HL-60 (cell line): ENCODE data around the gene MED26.

ENCODE experiments used
- DNase-seq, 2 experiments: peaks; one replicate each; pipeline ENCODE4 v3.0.0-alpha.2; 2010 to 2020; ENCODE audit warnings: low read depth in 1 of 2, low spot score in 1 of 2
- H3K27ac ChIP-seq: fragments of 250-450 bp; sonication (Bioruptor Pico); replicated peaks from 2 replicates; pipeline ENCODE4 v1.5.1; 2020; ENCODE audit warnings: mild to moderate bottlenecking, moderate library complexity
- H3K27me3 ChIP-seq: fragments of 250-450 bp; sonication (Bioruptor Pico); 2 replicates; pipeline ENCODE4 v1.5.1; 2021; ENCODE audit warnings: mild to moderate bottlenecking, moderate library complexity; ENCODE audit not compliant: insufficient read depth, poor library complexity, severe bottlenecking
- H3K4me3 ChIP-seq: replicated peaks from 2 replicates; pipeline ENCODE4 v1.5.1; 2011; ENCODE audit warnings: mild to moderate bottlenecking, control low read depth, low read length; ENCODE audit not compliant: insufficient read depth
- GABPA ChIP-seq: IDR thresholded peaks from 2 replicates; pipeline ENCODE4 v1.6.1; 2012; ENCODE audit warnings: low read depth
- POLR2AphosphoS5 ChIP-seq: IDR thresholded peaks from 2 replicates; pipeline ENCODE4 v1.6.1; 2012; ENCODE audit warnings: low read depth
- SPI1 ChIP-seq: IDR thresholded peaks from 2 replicates; pipeline ENCODE4 v1.6.1; 2012; ENCODE audit warnings: low read depth, mild to moderate bottlenecking, borderline replicate concordance
- TF ChIP-seq, protein P1 (sequence below): IDR thresholded peaks from 2 replicates; pipeline ENCODE4 v1.6.1; 2012; ENCODE audit warnings: low read depth; ENCODE audit not compliant: insufficient replicate concordance
- TF ChIP-seq, protein P2 (sequence below): IDR thresholded peaks from one replicate; pipeline ENCODE4 v1.5.1; 2011; ENCODE audit warnings: low read length, control low read depth, inconsistent platforms; ENCODE audit not compliant: insufficient read depth

Gene MED26

DNA sequence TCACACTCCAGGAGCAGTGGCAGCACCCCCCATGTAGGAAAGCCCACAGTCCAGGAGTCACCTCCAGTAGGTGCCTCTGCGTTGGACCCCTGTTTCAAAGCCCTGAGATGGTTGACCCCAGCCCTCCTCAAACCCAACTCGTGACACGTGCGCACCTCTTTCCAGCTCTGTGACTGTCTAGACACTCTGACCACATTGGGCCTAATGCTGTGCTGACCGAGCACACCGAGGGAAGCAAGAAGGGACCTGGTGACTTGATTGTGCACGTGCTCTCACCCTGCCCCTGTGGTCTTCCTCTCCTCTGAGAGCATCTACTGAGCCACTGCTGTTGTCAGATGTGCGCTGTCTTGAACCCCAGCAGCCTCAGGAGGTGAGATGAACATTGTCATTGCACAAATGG, 32.9 kb downstream of the MED26 start:
- Histone ChIP-seq H3K4me3 (no peak overlapping the region), H3K27me3 (no peaks in the 10 kb centered on the region), H3K27ac (no peak overlapping the region)
- TF ChIP-seq POLR2AphosphoS5, result no peak
- no peak for TF ChIP-seq SPI1
- TF ChIP-seq, protein P1, sequence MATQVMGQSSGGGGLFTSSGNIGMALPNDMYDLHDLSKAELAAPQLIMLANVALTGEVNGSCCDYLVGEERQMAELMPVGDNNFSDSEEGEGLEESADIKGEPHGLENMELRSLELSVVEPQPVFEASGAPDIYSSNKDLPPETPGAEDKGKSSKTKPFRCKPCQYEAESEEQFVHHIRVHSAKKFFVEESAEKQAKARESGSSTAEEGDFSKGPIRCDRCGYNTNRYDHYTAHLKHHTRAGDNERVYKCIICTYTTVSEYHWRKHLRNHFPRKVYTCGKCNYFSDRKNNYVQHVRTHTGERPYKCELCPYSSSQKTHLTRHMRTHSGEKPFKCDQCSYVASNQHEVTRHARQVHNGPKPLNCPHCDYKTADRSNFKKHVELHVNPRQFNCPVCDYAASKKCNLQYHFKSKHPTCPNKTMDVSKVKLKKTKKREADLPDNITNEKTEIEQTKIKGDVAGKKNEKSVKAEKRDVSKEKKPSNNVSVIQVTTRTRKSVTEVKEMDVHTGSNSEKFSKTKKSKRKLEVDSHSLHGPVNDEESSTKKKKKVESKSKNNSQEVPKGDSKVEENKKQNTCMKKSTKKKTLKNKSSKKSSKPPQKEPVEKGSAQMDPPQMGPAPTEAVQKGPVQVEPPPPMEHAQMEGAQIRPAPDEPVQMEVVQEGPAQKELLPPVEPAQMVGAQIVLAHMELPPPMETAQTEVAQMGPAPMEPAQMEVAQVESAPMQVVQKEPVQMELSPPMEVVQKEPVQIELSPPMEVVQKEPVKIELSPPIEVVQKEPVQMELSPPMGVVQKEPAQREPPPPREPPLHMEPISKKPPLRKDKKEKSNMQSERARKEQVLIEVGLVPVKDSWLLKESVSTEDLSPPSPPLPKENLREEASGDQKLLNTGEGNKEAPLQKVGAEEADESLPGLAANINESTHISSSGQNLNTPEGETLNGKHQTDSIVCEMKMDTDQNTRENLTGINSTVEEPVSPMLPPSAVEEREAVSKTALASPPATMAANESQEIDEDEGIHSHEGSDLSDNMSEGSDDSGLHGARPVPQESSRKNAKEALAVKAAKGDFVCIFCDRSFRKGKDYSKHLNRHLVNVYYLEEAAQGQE, result no peak
- TF ChIP-seq, protein P2, sequence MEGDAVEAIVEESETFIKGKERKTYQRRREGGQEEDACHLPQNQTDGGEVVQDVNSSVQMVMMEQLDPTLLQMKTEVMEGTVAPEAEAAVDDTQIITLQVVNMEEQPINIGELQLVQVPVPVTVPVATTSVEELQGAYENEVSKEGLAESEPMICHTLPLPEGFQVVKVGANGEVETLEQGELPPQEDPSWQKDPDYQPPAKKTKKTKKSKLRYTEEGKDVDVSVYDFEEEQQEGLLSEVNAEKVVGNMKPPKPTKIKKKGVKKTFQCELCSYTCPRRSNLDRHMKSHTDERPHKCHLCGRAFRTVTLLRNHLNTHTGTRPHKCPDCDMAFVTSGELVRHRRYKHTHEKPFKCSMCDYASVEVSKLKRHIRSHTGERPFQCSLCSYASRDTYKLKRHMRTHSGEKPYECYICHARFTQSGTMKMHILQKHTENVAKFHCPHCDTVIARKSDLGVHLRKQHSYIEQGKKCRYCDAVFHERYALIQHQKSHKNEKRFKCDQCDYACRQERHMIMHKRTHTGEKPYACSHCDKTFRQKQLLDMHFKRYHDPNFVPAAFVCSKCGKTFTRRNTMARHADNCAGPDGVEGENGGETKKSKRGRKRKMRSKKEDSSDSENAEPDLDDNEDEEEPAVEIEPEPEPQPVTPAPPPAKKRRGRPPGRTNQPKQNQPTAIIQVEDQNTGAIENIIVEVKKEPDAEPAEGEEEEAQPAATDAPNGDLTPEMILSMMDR, result no peak
- TF ChIP-seq GABPA, result no peak
- DNase-seq, result peak in 1 of 2 experiments; percentile 17

- H3K27ac ChIP-seq, result no peak overlapping the region
- TF ChIP-seq, protein P1, result no peak
- TF ChIP-seq SPI1, result no peak; the same call in 1 of the 2 replicates
- no peak for TF ChIP-seq POLR2AphosphoS5
- TF ChIP-seq, protein P2, result no peak
- no peak for TF ChIP-seq GABPA
- no peaks in the 10 kb centered on the region for H3K27me3 ChIP-seq
- H3K4me3 ChIP-seq, result no peak overlapping the region
- DNase-seq, result peak in 1 of 2 experiments; percentile 50
These were observed 33.3 kb downstream of the MED26 start for GRCh38 chr19:16594681-16595091.

- DNase-seq, result peak in 1 of 2 experiments; percentile 63
- Histone ChIP-seq H3K27ac (no peak overlapping the region), H3K27me3 (no peaks in the 10 kb centered on the region), H3K4me3 (no peak overlapping the region)
- no peak for TF ChIP-seq GABPA
- peak; percentile 69; the same call in 1 of the 2 replicates for TF ChIP-seq SPI1
- TF ChIP-seq, protein P2, result no peak
- TF ChIP-seq, protein P1, result no peak
These were observed 33.8 kb downstream of the MED26 start for GRCh38 chr19:16594131-16594586.
